Panc1 (cell line): ENCODE measurements around the gene HUNK. TPM values are rescaled to one million over a fixed set of nuclear protein-coding genes. Genes with fewer than 3 reads are reported as not detected.

Experiments used
- ATAC-seq: fragments of 200-7000 bp; cut with Tn5 transposase; 2 replicates; pipeline ENCODE4 v1.9.1; 2020; ENCODE audit warnings: mild to moderate bottlenecking, moderate library complexity
- BruUV-seq: library from RNA; stranded (reverse); fragments of 400-500 nt; replicated peaks from 2 replicates; lab custom pipeline; 2021; lab: Mats Ljungman, UMichigan
- CTCF ChIA-PET: fragments of 300-600 bp; sonication (Branson Sonifier 250); formaldehyde crosslinking; loops from one replicate; lab custom pipeline; 2022; ENCODE audit warnings: antibody characterized with exemption; lab: Charles Lee
- POLR2A ChIA-PET: fragments of 300-600 bp; sonication (Branson Sonifier 250); formaldehyde crosslinking; loops from one replicate; lab custom pipeline; 2022; ENCODE audit warnings: antibody characterized with exemption; lab: Charles Lee
- DNase-seq: peaks from one replicate; pipeline ENCODE4 v3.0.0-alpha.2; 2010; ENCODE audit warnings: low read depth, low spot score
- H3K27ac ChIP-seq: 2 replicates; pipeline ENCODE4 v1.5.1; 2011; ENCODE audit warnings: mild to moderate bottlenecking, low read length, inconsistent platforms
- H3K27me3 ChIP-seq: fragments of 200-500 bp; sonication (Bioruptor generic); 2 replicates; pipeline ENCODE4 v1.6.0; 2014; ENCODE audit warnings: low read length, inconsistent platforms; ENCODE audit not compliant: control insufficient read depth, insufficient read depth
- H3K36me3 ChIP-seq: fragments of 200-500 bp; sonication (Bioruptor generic); 2 replicates; pipeline ENCODE4 v1.5.1; 2014; ENCODE audit warnings: inconsistent platforms, mild to moderate bottlenecking, low read length, moderate library complexity; ENCODE audit not compliant: control insufficient read depth, insufficient read depth
- H3K4me1 ChIP-seq: 2 replicates; pipeline ENCODE4 v1.5.1; 2011; ENCODE audit warnings: inconsistent platforms, mild to moderate bottlenecking, low read length, moderate library complexity; ENCODE audit not compliant: control insufficient read depth, insufficient read depth
- H3K4me3 ChIP-seq, 2 experiments: 2 replicates each; pipeline ENCODE4 v1.5.1; 2011 to 2012; ENCODE audit warnings: low read depth in 2 of 2, low read length in 2 of 2, mild to moderate bottlenecking in 2 of 2, inconsistent platforms in 1 of 2, moderate library complexity in 1 of 2
- H3K9me3 ChIP-seq: fragments of 200-500 bp; sonication (Bioruptor generic); 2 replicates; pipeline ENCODE4 v1.5.1; 2014; ENCODE audit warnings: low read depth, mild to moderate bottlenecking, inconsistent platforms, low read length, moderate library complexity; ENCODE audit not compliant: control insufficient read depth, insufficient read depth
- POLR2AphosphoS5 ChIP-seq: IDR thresholded peaks from 2 replicates; pipeline ENCODE4 v1.6.1; 2012; ENCODE audit warnings: mild to moderate bottlenecking, low read depth, low read length, moderate library complexity
- SIN3A ChIP-seq: IDR thresholded peaks from 2 replicates; pipeline ENCODE4 v1.6.1; 2012; ENCODE audit warnings: low read depth, mild to moderate bottlenecking, low read length, moderate library complexity, borderline replicate concordance; ENCODE audit not compliant: insufficient read depth
- TCF7L2 ChIP-seq: IDR thresholded peaks from 2 replicates; pipeline ENCODE4 v1.6.1; 2011; ENCODE audit warnings: mild to moderate bottlenecking, low read depth, low read length, inconsistent platforms
- in situ Hi-C: cut with HindIII; loops from 2 replicates; pipeline ENCODE4 v1.10.0; 2016; ENCODE audit warnings: low sequenced_read_pairs, low pct_unique_long_range_greater_than_20kb
- intact Hi-C: fragments of 100-400 bp; cut with micrococcal nuclease; formaldehyde crosslinking; loops from one replicate; pipeline ENCODE4 v1.10.0; 2022; ENCODE audit not compliant: unreplicated experiment
- total RNA-seq: library from RNA; stranded (reverse); gene quantifications from one replicate; pipeline ENCODE4 v1.2.1, GENCODE V29; 2021; ENCODE audit not compliant: unreplicated experiment
- TF ChIP-seq, protein P1 (sequence below): fragments of 450-650 bp; IDR thresholded peaks from 2 replicates; pipeline ENCODE4 v1.5.1; 2017; ENCODE audit warnings: mild to moderate bottlenecking
- TF ChIP-seq, protein P2 (sequence below), 2 experiments: IDR thresholded peaks; 2 replicates each; pipeline ENCODE4 v1.6.1; 2011 to 2012; ENCODE audit warnings: low read depth in 2 of 2, control low read depth in 1 of 2, low read length in 1 of 2, mild to moderate bottlenecking in 1 of 2, moderate library complexity in 1 of 2; ENCODE audit not compliant: insufficient read depth in 1 of 2

HUNK gene
- total RNA-seq, 1 experiment from 2014 or later = 0.05 TPM

DNA sequence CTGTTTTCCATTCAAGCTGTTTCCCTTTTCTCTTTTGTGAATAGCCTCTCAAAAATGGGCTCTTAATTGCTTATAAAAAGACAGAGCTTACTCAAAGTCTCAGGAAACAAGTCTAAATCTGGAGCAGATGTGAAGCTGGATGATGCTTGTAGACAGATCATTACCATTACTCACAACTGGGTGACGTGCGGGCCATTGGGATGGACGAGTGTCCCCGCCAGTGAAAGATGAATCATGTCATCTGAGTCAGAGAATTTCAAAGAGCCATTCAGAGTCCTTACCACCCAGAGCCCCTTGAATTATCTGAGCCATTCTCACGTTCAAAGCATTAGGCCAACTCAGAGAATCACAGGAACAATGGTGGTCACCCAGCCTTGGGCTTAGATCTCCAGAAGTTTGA, 134.6 kb downstream of the HUNK start:
- DNase-seq (no peak), ATAC-seq (no peak)
- no peaks in the 10 kb centered on the region for H3K36me3 ChIP-seq
- intact Hi-C loops (no loop called here), in situ Hi-C loops (no loop called here)
- H3K9me3 ChIP-seq = no peaks in the 10 kb centered on the region
- no peak overlapping the region for H3K4me3 ChIP-seq
- peaks cover 2% of the 10 kb centered on the region; the same call in 1 of the 2 replicates for H3K27me3 ChIP-seq
- BruUV-seq = no TSS peak
- H3K27ac ChIP-seq = no peak overlapping the region
- no peaks in the 10 kb centered on the region for H3K4me1 ChIP-seq
- POLR2A ChIA-PET = no interaction called here
- CTCF ChIA-PET = no interaction called here
- TF ChIP-seq SIN3A (no peak), TCF7L2 (no peak), POLR2AphosphoS5 (no peak)
- TF ChIP-seq, protein P1, sequence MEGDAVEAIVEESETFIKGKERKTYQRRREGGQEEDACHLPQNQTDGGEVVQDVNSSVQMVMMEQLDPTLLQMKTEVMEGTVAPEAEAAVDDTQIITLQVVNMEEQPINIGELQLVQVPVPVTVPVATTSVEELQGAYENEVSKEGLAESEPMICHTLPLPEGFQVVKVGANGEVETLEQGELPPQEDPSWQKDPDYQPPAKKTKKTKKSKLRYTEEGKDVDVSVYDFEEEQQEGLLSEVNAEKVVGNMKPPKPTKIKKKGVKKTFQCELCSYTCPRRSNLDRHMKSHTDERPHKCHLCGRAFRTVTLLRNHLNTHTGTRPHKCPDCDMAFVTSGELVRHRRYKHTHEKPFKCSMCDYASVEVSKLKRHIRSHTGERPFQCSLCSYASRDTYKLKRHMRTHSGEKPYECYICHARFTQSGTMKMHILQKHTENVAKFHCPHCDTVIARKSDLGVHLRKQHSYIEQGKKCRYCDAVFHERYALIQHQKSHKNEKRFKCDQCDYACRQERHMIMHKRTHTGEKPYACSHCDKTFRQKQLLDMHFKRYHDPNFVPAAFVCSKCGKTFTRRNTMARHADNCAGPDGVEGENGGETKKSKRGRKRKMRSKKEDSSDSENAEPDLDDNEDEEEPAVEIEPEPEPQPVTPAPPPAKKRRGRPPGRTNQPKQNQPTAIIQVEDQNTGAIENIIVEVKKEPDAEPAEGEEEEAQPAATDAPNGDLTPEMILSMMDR = no peak
- TF ChIP-seq, protein P2, sequence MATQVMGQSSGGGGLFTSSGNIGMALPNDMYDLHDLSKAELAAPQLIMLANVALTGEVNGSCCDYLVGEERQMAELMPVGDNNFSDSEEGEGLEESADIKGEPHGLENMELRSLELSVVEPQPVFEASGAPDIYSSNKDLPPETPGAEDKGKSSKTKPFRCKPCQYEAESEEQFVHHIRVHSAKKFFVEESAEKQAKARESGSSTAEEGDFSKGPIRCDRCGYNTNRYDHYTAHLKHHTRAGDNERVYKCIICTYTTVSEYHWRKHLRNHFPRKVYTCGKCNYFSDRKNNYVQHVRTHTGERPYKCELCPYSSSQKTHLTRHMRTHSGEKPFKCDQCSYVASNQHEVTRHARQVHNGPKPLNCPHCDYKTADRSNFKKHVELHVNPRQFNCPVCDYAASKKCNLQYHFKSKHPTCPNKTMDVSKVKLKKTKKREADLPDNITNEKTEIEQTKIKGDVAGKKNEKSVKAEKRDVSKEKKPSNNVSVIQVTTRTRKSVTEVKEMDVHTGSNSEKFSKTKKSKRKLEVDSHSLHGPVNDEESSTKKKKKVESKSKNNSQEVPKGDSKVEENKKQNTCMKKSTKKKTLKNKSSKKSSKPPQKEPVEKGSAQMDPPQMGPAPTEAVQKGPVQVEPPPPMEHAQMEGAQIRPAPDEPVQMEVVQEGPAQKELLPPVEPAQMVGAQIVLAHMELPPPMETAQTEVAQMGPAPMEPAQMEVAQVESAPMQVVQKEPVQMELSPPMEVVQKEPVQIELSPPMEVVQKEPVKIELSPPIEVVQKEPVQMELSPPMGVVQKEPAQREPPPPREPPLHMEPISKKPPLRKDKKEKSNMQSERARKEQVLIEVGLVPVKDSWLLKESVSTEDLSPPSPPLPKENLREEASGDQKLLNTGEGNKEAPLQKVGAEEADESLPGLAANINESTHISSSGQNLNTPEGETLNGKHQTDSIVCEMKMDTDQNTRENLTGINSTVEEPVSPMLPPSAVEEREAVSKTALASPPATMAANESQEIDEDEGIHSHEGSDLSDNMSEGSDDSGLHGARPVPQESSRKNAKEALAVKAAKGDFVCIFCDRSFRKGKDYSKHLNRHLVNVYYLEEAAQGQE (IDR thresholded peaks at IDR 0.05; ENCODE audit: insufficient read depth in 1 of 2, low read depth in 2 of 2, low read length in 1 of 2) = no peak

DNA sequence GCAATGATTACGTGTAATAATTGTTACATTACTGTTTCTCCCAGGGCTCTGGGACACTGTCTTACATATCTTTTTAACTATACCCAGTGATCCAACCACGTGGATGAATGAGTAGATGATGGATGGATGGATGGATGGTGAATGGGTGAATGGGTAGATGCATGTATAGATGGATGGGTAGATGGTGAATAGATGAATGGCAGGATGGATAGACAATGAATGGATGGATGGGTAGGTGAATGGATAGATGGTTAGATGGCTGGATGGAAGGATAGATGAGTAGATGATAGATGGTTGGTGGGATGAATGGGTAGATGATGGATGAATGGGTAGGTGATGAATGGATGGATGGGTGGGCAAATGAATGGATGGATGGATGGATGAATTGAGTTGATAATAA, 135.9 kb downstream of the HUNK start:
- intact Hi-C loops = no loop called here
- no peak for DNase-seq
- H3K36me3 ChIP-seq = no peaks in the 10 kb centered on the region
- H3K4me1 ChIP-seq = no peaks in the 10 kb centered on the region
- no peaks in the 10 kb centered on the region; the same call in 1 of the 2 replicates for H3K27me3 ChIP-seq
- H3K4me3 ChIP-seq = no peak overlapping the region
- ChIA-PET POLR2A (no interaction called here), CTCF (no interaction called here)
- no peaks in the 10 kb centered on the region for H3K9me3 ChIP-seq
- no peak overlapping the region for H3K27ac ChIP-seq
- no peak for TF ChIP-seq POLR2AphosphoS5
- no peak for TF ChIP-seq SIN3A
- TF ChIP-seq, protein P2 (IDR thresholded peaks at IDR 0.05; ENCODE audit: insufficient read depth in 1 of 2, low read depth in 2 of 2, low read length in 1 of 2) = no peak
- no peak for TF ChIP-seq TCF7L2
- BruUV-seq = no TSS peak
- no peak for ATAC-seq
- in situ Hi-C loops = no loop called here
